Measurements from ENCODE around the gene PWWP2B. TPM values are rescaled to one million over a fixed set of nuclear protein-coding genes. Genes with fewer than 3 reads are reported as not detected.

Gene PWWP2B
- total RNA-seq, 1 experiment from 2014 or later, result 51.6 TPM

DNA sequence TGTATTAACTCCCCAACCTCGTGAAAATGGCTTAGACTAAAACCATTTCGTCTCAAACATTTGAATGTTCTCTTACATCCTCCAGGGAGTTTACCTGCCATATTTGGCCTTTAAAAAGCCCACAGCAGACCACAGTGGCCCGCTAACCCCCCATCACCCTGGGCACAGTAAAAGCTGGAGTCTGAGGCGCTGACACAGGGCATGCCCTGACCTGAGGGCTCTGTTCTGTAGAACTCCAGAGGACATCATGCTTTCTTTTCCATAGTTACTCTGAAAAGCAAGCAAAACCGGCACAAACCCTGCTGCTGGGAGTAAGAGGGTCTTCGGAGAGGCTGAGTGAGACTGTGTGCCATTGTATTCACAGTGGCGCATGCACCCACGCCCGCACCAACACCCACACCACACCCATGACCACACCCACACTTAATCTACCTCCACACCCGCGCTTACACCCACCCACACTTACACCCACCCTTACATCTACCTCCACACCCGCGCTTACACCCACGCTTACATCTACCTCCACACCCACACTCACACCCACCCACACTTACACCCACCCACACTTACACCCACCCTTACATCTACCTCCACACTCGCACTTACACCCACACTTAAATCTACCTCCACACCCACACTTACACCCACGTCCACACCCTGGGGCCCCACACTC is 32.9 kb upstream of the PWWP2B start:
- no peak overlapping the region for H3K4me3 ChIP-seq (ENCODE audit: low read depth in 2 of 2, low read length in 2 of 2)
- H3K36me3 ChIP-seq (ENCODE audit: control insufficient read depth, insufficient read depth, low read length), result no peaks in the 10 kb centered on the region
- H3K9me3 ChIP-seq (ENCODE audit: control insufficient read depth, insufficient read depth, low read depth, low read length), result no peaks in the 10 kb centered on the region
- TF ChIP-seq TCF7L2 (IDR thresholded peaks at IDR 0.05; ENCODE audit: low read depth, low read length) (no peak), POLR2AphosphoS5 (IDR thresholded peaks at IDR 0.05; ENCODE audit: low read depth, low read length) (no peak), REST (IDR thresholded peaks at IDR 0.05; ENCODE audit: insufficient read depth in 1 of 2, low read depth in 2 of 2, low read length in 1 of 2) (no peak), SIN3A (IDR thresholded peaks at IDR 0.05; ENCODE audit: borderline replicate concordance, insufficient read depth, low read depth, low read length) (no peak)
- TF ChIP-seq, protein P1, sequence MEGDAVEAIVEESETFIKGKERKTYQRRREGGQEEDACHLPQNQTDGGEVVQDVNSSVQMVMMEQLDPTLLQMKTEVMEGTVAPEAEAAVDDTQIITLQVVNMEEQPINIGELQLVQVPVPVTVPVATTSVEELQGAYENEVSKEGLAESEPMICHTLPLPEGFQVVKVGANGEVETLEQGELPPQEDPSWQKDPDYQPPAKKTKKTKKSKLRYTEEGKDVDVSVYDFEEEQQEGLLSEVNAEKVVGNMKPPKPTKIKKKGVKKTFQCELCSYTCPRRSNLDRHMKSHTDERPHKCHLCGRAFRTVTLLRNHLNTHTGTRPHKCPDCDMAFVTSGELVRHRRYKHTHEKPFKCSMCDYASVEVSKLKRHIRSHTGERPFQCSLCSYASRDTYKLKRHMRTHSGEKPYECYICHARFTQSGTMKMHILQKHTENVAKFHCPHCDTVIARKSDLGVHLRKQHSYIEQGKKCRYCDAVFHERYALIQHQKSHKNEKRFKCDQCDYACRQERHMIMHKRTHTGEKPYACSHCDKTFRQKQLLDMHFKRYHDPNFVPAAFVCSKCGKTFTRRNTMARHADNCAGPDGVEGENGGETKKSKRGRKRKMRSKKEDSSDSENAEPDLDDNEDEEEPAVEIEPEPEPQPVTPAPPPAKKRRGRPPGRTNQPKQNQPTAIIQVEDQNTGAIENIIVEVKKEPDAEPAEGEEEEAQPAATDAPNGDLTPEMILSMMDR (IDR thresholded peaks at IDR 0.05), result no peak
- no peaks in the 10 kb centered on the region for H3K27me3 ChIP-seq (ENCODE audit: control insufficient read depth, insufficient read depth, low read length)
- no peaks in the 10 kb centered on the region for H3K4me1 ChIP-seq (ENCODE audit: control insufficient read depth, insufficient read depth, low read length)
- ATAC-seq, result no peak
- intact Hi-C loops (cut with micrococcal nuclease; ENCODE audit: unreplicated experiment) (no loop called here), in situ Hi-C loops (cut with HindIII; ENCODE audit: low pct_unique_long_range_greater_than_20kb, low sequenced_read_pairs) (no loop called here)
- H3K27ac ChIP-seq (ENCODE audit: low read length), result no peak overlapping the region
- no TSS peak for BruUV-seq (replicated peaks)
- ChIA-PET POLR2A (no interaction called here), CTCF (no interaction called here)
- no peak for DNase-seq (ENCODE audit: low read depth, low spot score)

GRCh38 chr10:132364594-132364970 is 32.4 kb upstream of the PWWP2B start:
- TF ChIP-seq SIN3A (IDR thresholded peaks at IDR 0.05; ENCODE audit: borderline replicate concordance, insufficient read depth, low read depth, low read length) (no peak), POLR2AphosphoS5 (IDR thresholded peaks at IDR 0.05; ENCODE audit: low read depth, low read length) (no peak), REST (IDR thresholded peaks at IDR 0.05; ENCODE audit: insufficient read depth in 1 of 2, low read depth in 2 of 2, low read length in 1 of 2) (no peak), TCF7L2 (IDR thresholded peaks at IDR 0.05; ENCODE audit: low read depth, low read length) (no peak)
- TF ChIP-seq, protein P1 (IDR thresholded peaks at IDR 0.05), result no peak
- no TSS peak for BruUV-seq (replicated peaks)
- POLR2A ChIA-PET, result no interaction called here
- CTCF ChIA-PET, result no interaction called here
- H3K27ac ChIP-seq (ENCODE audit: low read length), result no peak overlapping the region
- no peak overlapping the region for H3K4me3 ChIP-seq (ENCODE audit: low read depth in 2 of 2, low read length in 2 of 2)
- intact Hi-C loops (cut with micrococcal nuclease; ENCODE audit: unreplicated experiment) (no loop called here), in situ Hi-C loops (cut with HindIII; ENCODE audit: low pct_unique_long_range_greater_than_20kb, low sequenced_read_pairs) (no loop called here)
- no peaks in the 10 kb centered on the region for H3K27me3 ChIP-seq (ENCODE audit: control insufficient read depth, insufficient read depth, low read length)
- ATAC-seq (no peak), DNase-seq (ENCODE audit: low read depth, low spot score) (no peak)
- H3K36me3 ChIP-seq (ENCODE audit: control insufficient read depth, insufficient read depth, low read length), result no peaks in the 10 kb centered on the region
- H3K9me3 ChIP-seq (ENCODE audit: control insufficient read depth, insufficient read depth, low read depth, low read length), result no peaks in the 10 kb centered on the region
- H3K4me1 ChIP-seq (ENCODE audit: control insufficient read depth, insufficient read depth, low read length), result no peaks in the 10 kb centered on the region

Measured in Panc1 (cell line).